Chondrocyte (in vitro differentiated cells): ENCODE results near the gene RAD51B. TPM values are rescaled to one million over a fixed set of nuclear protein-coding genes. Genes with fewer than 3 reads are reported as not detected.
"Not testable (repeated sequence)": the region's sequence is repeated elsewhere in the genome, so short reads cannot be mapped to it uniquely, and the experiment has no call there.

Source experiments
- DNase-seq: peaks from one replicate; pipeline ENCODE4 v3.0.0; 2021; ENCODE audit warnings: mixed read lengths, low spot score
- H3K27ac Mint-ChIP-seq: one replicate; pipeline ENCODE4 v1.8.0; 2021; ENCODE audit warnings: mild to moderate bottlenecking, moderate library complexity, mixed read lengths; ENCODE audit not compliant: unreplicated experiment
- H3K27me3 Mint-ChIP-seq: 2 replicates; pipeline ENCODE4 v1.8.0; 2021; ENCODE audit warnings: low read depth, mixed read lengths
- H3K36me3 Mint-ChIP-seq: 2 replicates; pipeline ENCODE4 v1.8.0; 2021; ENCODE audit warnings: low read depth, mixed read lengths
- H3K4me1 Mint-ChIP-seq: 2 replicates; pipeline ENCODE4 v1.8.0; 2021; ENCODE audit warnings: low read depth, mild to moderate bottlenecking, mixed read lengths
- H3K4me3 Mint-ChIP-seq: one replicate; pipeline ENCODE4 v1.8.0; 2021; ENCODE audit warnings: mild to moderate bottlenecking, moderate library complexity, mixed read lengths; ENCODE audit not compliant: unreplicated experiment
- H3K9me3 Mint-ChIP-seq: 2 replicates; pipeline ENCODE4 v1.8.0; 2021; ENCODE audit warnings: low read depth, mixed read lengths
- CTCF ChIP-seq: fragments of 200-600 bp; sonication (generic); IDR thresholded peaks from 2 replicates; pipeline ENCODE4 v1.5.0; 2021; ENCODE audit warnings: antibody characterized with exemption, mild to moderate bottlenecking, moderate library complexity
- total RNA-seq: library from RNA; stranded (reverse); gene quantifications from 3 replicates; pipeline ENCODE4 v1.2.1, GENCODE V29; 2021

Gene RAD51B
- total RNA-seq, 1 donor from 2014 or later = 8.2 TPM

GRCh38 chr14:68255693-68256178 is 436.2 kb downstream of the RAD51B start:
- TF ChIP-seq CTCF = no peak
- Mint-ChIP-seq H3K27me3 (no peaks in the 10 kb centered on the region), H3K4me1 (peaks cover 35% of the 10 kb centered on the region), H3K9me3 (no peaks in the 10 kb centered on the region), H3K27ac (peak overlapping the region; percentile 30), H3K36me3 (no peaks in the 10 kb centered on the region), H3K4me3 (no peak overlapping the region)
- DNase-seq = no peak

- H3K9me3 Mint-ChIP-seq = no peaks in the 10 kb centered on the region
- no peaks in the 10 kb centered on the region for H3K36me3 Mint-ChIP-seq
- H3K27ac Mint-ChIP-seq = no peak overlapping the region
- no peak for TF ChIP-seq CTCF
- no peak for DNase-seq
- H3K4me3 Mint-ChIP-seq = no peak overlapping the region
- peaks cover 23% of the 10 kb centered on the region for H3K4me1 Mint-ChIP-seq
- H3K27me3 Mint-ChIP-seq = no peaks in the 10 kb centered on the region
Observed at GRCh38 chr14:68257969-68258368, 438.4 kb downstream of the RAD51B start.

GRCh38 chr14:68258995-68259394 is 439.4 kb downstream of the RAD51B start:
- not testable (repeated sequence) for DNase-seq, H3K4me3 Mint-ChIP-seq, H3K36me3 Mint-ChIP-seq, H3K27ac Mint-ChIP-seq, H3K9me3 Mint-ChIP-seq, H3K27me3 Mint-ChIP-seq
- H3K4me1 Mint-ChIP-seq = peaks cover 15% of the 10 kb centered on the region

GRCh38 chr14:68260121-68260520 is 440.5 kb downstream of the RAD51B start:
- Mint-ChIP-seq H3K4me1 (peaks cover 15% of the 10 kb centered on the region), H3K36me3 (no peaks in the 10 kb centered on the region), H3K27me3 (no peaks in the 10 kb centered on the region), H3K9me3 (no peaks in the 10 kb centered on the region), H3K27ac (no peak overlapping the region), H3K4me3 (no peak overlapping the region)
- TF ChIP-seq CTCF = no peak
- no peak for DNase-seq

- no peaks in the 10 kb centered on the region for H3K27me3 Mint-ChIP-seq
- H3K36me3 Mint-ChIP-seq = no peaks in the 10 kb centered on the region
- H3K4me3 Mint-ChIP-seq = no peak overlapping the region
- no peak overlapping the region for H3K27ac Mint-ChIP-seq
- H3K9me3 Mint-ChIP-seq = no peaks in the 10 kb centered on the region
- H3K4me1 Mint-ChIP-seq = peaks cover 4% of the 10 kb centered on the region
- DNase-seq = no peak
- TF ChIP-seq CTCF = no peak
Observed at GRCh38 chr14:68261092-68261842, 441.7 kb downstream of the RAD51B start.

GRCh38 chr14:68262567-68262966 is 443.0 kb downstream of the RAD51B start:
- no peaks in the 10 kb centered on the region for H3K36me3 Mint-ChIP-seq
- H3K9me3 Mint-ChIP-seq = no peaks in the 10 kb centered on the region
- no peak for TF ChIP-seq CTCF
- no peak for DNase-seq
- H3K4me3 Mint-ChIP-seq = no peak overlapping the region
- no peak overlapping the region for H3K27ac Mint-ChIP-seq
- no peaks in the 10 kb centered on the region for H3K27me3 Mint-ChIP-seq
- H3K4me1 Mint-ChIP-seq = no peaks in the 10 kb centered on the region
